ENCODE measurements around the gene UBP1.

DNA sequence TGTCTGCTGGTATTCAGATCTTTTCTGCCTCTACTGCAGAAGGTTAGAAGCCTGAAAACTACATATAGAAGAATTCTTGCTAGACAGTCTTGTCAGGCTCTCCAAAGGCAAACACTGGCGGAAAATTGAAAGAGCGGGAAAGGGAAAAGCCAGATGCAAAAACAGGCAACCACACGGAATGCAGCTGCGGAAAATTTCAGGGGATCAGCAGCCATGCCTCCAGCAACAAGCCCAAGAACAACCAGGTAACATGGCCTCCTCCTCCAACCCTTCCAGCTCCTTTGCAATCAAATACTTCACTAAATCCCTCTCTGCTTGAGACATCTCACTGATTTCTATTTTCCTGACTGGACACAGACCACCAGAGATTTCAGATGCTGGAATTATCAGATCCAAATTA, 9.6 kb downstream of the UBP1 start:
- no peak for TF ChIP-seq CTCF (IDR thresholded peaks at IDR 0.05)
- TF ChIP-seq POLR2A (IDR thresholded peaks at IDR 0.05): no peak
